Activated CD4-positive, CD25-positive, alpha-beta regulatory T cell treated with anti-CD3 and anti-CD28 coated beads, Interleukin-2, amount 50 U/mL, for 24 hours (primary cell): ENCODE results near the gene LRRIQ1.
"Not testable (repeated sequence)": the region's sequence is repeated elsewhere in the genome, so short reads cannot be mapped to it uniquely, and the experiment has no call there.

Source experiments
- ATAC-seq, 2 donors: fragments of 150-1000 bp; cut with Tn5 transposase; one replicate each; pipeline ENCODE4 v1.10.0; 2021; ENCODE audit warnings: mild to moderate bottlenecking in 1 of 2, moderate library complexity in 1 of 2

The LRRIQ1 gene

DNA sequence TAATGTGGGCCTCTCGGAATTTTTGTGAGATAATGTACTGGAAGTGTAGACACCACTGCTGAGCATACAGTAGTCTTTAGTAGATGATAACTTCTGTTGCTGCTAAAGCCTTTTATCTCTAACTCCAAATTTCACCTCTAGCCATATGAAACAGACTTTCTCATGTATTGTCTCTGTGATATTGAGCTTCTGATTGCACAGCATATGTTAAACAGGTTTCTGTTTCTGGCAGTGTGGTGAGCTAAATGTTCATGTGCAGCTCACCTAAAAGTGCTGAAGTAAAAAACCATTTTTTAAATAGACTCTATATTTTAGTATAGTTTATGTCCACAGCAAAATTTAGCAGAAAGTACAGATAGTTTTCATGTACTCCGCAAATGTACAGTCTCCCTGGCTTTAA, 154.6 kb downstream of the LRRIQ1 start:
- no peak for ATAC-seq

- ATAC-seq, result not testable (repeated sequence)
Observed at GRCh38 chr12:85203809-85204208, 167.7 kb downstream of the LRRIQ1 start.

- ATAC-seq, result no peak
Observed at GRCh38 chr12:85206543-85206942, 170.4 kb downstream of the LRRIQ1 start.

DNA sequence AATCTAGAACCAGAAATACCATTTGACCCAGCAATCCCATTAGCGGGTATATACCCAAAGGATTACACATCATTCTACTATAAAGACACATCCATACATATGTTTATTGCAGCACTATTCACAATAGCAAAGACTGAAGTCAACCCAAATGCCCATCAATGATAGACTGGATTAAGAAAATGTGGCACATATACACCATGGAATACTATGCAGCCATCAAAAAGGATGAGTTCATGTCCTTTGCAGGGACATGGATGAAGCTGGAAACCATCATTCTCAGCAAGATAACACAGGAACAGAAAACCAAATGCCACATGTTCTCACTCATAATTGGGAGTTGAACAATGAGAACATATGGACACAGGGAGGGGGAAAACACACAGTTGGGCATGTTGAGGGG, 188.2 kb downstream of the LRRIQ1 start:
- not testable (repeated sequence) for ATAC-seq

DNA sequence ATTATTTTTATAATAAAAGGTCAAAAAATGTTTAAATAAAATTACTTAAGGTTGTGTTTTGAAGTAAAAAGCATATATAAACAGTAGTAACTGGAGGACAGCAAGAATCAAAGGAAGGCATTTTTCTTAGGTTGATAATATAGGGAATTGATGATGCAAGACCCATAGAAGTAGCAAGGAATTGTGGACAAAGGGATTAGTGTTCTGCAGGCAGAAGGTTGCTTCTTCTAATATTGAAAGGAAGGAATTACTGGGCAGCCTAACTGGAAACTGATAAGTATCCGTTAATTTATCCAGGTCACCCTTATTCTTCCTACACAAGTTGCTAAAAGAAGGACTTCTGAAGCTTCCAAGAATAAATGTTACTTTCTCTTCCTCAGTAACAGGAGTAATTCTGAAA, 189.3 kb downstream of the LRRIQ1 start:
- ATAC-seq, result no peak

GRCh38 chr12:85237327-85237726, 201.2 kb downstream of the LRRIQ1 start:
- no peak for ATAC-seq

- ATAC-seq, result no peak
Observed at GRCh38 chr12:85244561-85244960, 208.4 kb downstream of the LRRIQ1 start.

DNA sequence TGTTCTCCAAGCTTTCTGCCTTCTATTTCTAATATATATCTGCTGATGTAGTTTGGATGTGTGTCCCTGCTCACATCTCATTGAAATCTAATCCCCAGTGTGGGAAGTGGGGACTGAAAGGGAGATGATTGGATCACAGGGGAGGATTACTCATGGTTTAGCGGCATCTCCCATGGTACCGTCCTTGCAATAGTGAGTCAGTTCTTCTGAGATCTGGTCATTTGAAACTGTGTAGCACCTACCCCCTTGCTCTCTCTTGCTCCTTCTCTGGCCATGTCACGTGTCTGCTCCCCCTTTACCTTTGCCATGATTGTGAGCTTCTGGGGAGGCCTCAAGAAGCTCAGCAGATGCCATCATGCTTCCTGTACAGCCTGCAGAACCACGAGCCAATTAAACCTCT, 217.7 kb downstream of the LRRIQ1 start:
- no peak for ATAC-seq

- no peak for ATAC-seq
Observed at GRCh38 chr12:85257671-85258070, 221.5 kb downstream of the LRRIQ1 start.

GRCh38 chr12:85260447-85260846, 224.3 kb downstream of the LRRIQ1 start:
- no peak for ATAC-seq

DNA sequence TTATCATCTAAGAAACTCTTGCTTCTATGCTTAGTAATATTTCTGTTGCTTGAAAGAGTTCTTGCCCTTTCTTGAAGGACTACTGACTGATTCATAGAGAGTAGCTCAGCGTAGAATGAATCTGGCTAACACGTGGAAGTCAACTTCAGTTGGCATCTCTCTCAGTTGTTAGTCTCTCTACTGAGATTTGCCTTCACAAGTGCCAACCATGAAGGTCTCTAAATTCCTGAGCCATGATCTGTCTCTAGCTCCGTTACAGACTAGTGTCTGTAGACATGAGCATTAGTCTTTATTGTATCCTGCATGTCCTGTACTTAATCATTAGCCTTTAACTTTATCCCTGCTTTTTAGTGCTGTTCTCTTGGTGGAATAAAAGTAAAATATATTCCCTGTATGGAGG, 224.7 kb downstream of the LRRIQ1 start:
- no peak for ATAC-seq

GRCh38 chr12:85266356-85266755, 230.2 kb downstream of the LRRIQ1 start:
- ATAC-seq, result no peak

DNA sequence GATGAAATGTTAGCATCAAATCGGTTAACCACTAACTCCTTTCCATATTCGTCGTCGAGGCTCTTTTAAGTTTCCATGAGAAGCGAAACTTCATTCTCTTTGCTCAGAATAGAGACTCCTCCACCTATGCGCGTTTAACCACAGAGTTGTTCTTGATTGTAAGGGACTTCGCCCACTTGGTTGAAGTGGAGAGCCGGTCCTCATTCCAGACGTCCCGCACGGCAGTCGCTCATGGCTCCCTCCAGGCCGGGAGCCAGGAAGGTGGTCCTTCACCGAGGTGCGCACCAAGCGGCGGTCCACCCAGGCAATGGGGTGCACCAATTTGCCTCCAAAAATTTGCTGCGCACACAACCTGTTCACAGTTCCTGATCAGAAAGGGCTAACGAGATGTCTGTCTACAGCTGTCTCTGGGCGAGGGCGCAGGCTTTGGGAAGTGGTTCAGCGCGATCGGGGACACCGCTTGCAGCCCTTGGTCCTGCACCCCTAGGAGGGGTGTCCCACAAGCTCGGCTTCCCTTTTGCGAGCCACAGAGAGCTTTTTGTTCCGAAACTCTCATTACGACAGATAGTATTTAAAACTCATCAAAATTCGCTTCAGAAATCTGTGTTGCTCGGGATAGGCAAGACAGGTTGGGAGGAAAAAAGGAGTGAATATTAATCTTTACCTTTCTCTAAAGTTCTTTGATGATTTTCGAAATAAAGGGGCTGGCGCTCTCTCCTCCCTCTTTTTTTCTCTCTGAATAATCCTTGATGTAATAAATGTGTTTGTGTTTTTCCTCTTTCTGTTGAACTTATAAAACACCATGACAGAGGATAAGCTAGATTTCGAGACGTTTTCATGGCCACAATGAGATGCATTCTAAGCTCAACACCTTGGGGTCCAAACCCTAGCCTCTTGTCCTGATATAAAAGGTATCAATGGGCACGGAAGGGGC, 237.5 kb downstream of the LRRIQ1 start:
- no peak for ATAC-seq

GRCh38 chr12:85274315-85274651, 238.1 kb downstream of the LRRIQ1 start:
- ATAC-seq, result no peak

DNA sequence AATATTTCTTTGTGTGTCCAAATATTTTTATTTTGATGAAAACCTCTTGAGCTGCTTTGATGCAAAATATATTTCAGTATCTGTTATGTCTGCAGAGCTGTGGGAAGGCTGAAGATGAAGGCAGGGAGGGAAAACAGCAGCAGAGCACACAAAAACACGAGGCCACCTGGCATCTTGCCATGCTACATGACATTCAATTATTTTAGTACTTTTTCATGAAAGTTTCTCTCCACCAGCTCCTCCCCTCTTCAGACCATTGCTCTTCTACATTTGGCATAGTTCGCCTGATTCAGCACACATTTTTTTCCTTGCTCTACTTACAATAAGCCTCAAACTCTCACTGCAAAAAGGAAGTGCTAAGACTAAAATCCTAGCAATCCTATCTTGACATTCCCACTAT, 239.2 kb downstream of the LRRIQ1 start:
- no peak for ATAC-seq

- no peak for ATAC-seq
Observed at GRCh38 chr12:85277191-85277590, 241.0 kb downstream of the LRRIQ1 start.

- no peak for ATAC-seq
Observed at GRCh38 chr12:85277900-85278597, 241.9 kb downstream of the LRRIQ1 start.

- no peak for ATAC-seq
Observed at GRCh38 chr12:85278598-85279448, 242.7 kb downstream of the LRRIQ1 start.

DNA sequence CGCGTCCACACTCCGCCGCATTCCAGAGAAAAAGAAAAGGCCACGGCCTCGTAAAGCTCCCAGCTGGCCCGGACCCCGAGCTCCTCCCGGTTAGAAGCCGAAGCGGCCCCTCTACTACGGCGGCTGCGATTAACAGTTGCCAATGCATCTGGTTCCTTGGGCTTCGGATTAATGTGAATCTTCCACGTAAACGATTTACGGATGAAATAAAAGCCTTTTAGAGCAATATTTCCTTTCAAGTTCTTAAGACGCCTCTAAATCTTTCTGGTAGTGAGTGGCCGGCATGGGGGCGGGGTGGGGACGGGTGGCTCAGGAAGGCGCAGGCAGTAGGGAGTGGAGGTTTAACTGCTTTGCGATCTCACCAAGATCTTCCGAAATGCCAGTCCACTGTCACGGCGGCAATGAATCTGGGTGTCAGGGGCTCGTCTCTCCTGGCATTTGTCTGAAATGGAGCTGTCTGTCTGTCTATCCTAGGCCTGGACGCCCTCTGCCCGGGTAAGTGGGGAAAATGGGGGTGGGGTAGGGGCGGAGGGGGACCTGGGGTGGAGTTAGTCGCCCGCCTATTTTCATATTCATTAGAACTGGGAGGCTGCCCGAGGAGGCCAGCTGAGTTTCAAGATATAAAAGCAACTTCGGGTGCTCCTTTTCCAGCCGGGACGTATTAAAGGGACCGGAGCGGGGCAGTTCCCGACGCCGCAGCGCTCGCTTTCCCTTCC, 243.5 kb downstream of the LRRIQ1 start:
- ATAC-seq, result no peak

GRCh38 chr12:85280165-85280983, 244.2 kb downstream of the LRRIQ1 start, which contains the start of gene ALX1:
Gene ALX1, plus strand, starts transcription at chr12:85280220. Its CDS starts 42 bp downstream, at chr12:85280262.
- no peak for ATAC-seq

GRCh38 chr12:85280984-85281630, 245.0 kb downstream of the LRRIQ1 start:
- ATAC-seq, result no peak
